Stimulated activated CD4-positive, alpha-beta T cell treated with anti-CD3 and anti-CD28 coated beads, TNF-alpha, amount 100 ng/mL, for 48 hours (primary cell): Measurements from ENCODE around the gene ADAM15.

Experiments
- DNase-seq, 3 donors: peaks; one replicate each; pipeline ENCODE4 v3.0.0-alpha.2; 2020; ENCODE audit warnings: low read depth in 3 of 3

ADAM15 gene

DNA sequence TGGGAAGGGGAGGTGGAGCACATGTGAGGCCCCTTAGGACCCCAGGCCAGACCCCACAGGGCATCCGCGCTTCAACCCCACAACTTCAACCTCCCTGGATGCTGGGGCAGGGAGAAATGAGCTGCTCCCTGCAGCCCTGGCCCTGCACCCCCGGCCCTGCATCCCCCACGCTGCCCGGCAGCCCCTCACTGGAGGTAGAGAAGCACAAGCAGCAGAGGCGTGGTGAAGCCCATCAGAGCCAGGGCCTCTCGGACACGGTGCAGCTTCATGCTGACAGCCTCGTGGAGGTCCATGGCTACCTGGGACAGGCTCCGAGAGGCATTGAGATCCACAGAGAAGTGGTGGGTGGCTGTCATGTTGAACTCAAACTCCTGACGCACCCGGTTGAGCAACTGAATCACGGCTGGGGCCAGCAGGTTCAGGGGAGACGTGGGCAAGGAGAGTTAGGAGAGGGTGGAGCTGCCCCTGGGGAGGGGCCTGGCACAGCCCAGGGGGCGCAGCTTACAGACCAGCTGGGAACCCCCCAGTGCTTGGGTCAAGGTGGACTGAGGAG is 20.8 kb upstream of the ADAM15 start:
- no peak for DNase-seq

DNA sequence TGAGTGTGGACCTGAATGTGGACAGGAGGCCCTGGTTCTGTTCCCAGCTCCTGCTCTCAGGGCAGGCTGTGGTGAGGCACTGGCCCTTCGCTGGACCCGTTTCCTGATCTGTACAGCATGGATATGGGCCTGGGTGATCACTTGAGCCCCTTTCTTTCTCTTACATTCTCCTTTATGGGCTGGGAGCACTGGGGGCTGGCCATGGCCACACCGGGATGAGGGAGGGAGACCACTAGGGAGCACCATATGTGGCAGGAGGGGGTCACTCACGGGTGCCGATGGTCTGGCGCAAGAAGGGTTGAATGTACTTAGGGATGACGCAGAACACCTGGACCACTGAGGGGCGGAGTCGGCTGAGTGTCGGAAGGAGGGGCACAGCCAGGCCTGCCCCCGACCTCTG is 20.2 kb upstream of the ADAM15 start:
- DNase-seq: no peak

DNA sequence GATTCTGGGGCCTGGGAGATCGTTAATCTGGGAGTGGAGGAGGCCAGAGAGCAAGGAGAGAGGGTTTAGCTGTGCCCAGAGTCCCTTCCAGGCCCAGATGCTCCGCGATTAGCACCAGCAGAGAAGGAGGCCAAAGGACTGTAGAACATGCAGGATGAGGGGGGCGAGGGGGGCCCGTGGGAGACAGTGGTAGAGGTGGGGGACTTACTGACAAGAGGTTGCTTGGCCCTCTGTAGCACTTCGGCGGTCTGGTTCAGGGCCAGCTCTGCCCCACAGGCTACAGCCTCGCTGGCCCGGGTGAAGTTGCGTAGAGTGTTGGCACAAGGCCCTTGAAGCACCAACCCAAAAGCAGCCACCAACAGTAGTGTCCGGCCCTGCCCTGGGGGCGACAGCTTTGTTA is 18.2 kb upstream of the ADAM15 start:
- DNase-seq: no peak

DNA sequence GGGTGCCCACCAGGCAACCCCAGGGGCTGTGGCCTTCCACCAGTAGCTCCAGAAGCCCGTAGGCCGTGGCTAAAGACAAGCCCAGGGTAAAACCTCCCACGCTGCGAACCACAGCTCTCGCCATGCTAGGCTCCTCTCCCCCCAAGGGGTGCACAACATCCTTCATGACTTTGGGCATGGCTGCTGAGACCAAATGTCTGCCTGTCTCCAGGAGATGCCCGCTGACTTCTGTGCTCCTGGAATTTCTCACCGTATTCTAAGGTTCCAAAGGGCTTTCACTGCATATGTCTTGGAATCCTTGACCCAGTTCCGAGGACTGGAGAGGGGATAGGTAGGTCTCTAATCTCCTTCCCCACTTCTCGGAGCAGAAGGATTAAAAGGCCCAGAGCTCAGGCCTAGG is 17.6 kb upstream of the ADAM15 start, which contains the start of the genes DCST1 and DCST2:
Gene DCST1, plus strand, starts transcription at position 301 of the 400 bp plus-strand sequence. CDS start 213 bp downstream, outside the sequence.
Gene DCST2, minus strand, starts transcription at position 258 of the 400 bp plus-strand sequence. Its CDS starts 80 bp downstream, at position 178.
- DNase-seq: no peak

DNA sequence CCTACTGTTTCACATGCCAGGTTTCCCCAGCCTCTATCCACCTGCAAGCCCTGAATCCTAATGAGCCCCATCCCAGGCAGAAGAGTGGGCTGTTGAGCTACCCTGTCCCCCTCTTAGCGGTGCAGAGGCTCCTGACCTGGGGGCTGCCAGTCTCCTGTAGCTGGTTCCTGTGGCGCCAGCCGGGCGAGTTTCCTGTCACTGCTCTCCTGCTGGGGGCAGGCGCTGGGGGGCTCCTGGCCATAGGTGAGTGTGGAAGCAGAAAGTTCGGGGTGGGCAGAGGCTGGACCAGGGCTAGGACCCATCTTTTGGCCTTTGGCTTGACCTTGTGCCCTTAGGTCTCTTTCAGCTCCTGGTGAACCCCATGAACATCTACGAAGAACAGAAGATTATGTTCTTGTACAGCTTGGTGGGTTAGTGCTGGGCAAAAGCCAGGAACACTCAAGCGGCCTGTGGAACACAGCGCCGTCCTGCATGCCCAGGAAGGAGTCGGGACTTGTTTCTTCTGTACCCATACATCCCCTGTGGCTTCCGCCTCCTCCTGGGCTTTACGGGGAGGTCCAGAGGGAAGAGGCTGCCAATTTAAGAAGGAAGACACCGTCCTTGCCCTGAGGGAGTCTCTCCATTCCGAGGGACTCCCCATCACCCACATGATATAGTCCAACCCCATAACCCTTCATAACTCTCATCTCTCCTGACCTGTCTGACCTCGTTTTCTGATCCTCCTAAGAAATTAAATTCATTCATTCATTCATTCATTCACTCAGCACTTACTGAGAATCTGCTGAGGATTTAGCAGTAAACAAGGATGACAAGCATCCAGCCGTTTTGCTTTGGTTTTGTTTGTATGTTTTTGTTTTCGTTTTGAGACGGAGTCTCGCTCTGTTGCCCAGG is 16.6 kb upstream of the ADAM15 start:
- DNase-seq: no peak

DNA sequence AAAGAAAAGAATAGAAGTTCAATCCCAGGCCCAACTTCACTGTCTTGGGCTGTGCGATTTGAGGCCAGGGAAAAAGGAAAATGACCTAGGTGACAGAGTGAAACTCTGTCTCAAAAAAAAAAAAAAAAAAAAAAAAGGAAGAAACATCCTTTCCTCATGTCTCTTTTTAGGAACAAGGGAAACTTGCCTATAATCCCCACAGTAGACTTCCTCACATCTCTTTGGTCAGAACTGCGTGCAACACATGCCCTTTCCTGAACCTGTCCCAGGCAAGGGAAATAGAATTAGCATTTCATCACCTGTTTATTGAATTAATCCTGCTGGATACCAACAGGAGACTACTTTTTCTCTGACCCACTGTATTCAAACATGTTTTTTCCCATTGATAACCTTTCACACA is 15.2 kb upstream of the ADAM15 start:
- no peak for DNase-seq

DNA sequence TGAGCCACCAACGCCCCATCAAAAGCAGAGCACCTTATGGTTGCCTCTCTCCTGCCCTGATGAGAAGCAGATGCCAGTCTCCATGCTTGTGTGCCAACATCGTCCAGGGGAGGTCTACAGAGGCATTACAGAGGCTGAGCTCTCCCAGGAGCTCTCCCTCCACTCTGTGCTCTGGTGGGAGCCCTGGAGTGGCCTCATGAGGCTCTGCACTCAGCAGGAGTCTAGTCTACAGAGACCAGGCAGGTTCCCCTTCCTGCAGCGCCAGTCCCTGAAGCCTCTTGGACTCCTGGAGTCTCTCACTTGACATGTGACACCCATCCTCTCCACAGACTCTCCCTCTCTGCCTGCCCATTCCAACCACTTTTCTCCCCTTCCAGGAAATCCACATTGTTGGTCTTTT is 14.1 kb upstream of the ADAM15 start:
- no peak for DNase-seq

DNA sequence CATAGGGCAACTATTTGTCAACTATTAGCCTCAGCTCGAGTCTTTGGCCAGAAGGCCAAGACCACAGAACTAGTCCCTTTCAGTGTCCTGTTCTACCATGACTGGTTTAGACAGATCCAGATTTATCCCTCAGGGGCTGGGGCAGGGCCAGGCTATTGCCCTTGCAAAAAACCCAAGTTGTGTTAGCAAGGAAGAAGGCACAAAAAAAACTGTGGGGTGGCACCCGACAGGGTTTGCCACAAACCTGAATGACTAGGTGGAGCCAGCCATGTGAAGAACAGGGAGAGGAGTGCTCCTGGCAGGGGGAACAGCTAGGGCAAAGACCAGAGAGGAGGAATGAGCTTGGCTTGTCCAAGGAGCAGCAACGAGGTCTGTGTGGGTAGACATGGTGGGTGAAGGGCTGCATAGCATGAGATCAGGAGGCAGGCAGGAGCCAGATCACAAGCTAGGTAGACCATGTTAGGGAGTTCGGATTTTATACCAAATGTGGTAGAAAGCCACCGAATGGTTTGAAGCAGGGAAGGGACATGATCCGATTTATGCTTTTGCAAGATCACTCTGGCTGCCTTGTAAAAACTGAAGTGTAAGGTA is 13.2 kb upstream of the ADAM15 start:
- no peak for DNase-seq

DNA sequence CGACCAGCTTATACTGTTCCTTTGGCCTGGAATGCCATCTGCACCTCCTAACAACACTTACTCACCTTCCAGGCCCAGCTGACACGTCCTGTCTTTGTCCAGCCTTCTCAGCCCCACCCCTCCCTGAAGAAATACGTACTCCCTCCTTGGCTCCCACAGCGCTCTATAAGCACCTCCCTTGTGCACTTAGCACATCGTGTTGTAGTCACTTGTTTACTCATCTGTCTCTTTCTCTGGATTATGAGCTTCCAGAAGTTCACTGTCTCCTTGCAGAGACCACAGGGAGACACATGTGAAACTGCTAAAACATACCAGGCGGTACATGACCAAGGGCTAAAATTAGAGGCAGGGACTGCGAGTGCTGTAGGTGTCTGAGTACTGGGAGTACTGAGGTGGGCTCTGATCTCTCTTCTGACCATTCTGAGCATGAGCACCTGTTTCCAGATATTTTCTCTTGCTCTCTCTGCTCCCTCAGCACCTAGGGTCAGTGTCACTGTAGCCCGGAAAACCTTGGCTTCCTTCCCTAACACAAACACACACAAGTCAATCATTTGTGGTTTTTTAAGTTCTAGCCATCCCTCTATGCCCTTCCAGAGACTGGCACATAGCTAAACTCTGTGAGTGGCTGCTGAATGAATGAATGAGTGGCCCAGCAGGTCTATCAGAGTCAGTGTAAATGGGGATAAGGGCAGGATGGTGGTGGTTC is 12.4 kb upstream of the ADAM15 start:
- no peak for DNase-seq

DNA sequence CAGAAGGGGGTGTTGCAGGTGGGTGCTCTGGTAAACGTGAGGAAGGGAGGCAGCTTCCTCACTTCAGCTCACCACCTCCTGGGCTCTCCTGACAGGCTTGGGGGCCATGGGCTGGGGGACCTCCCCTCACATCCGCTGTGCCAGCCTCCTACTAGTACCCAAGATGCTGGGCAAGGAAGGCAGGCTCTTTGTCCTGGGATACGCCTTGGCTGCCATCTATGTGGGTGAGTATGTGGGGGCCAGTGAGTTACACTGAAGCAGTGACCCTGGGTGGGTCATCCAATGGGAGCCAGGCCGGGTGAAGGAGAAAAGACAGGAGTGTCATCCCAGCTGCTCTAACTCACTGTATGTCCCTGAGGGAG is 11.8 kb upstream of the ADAM15 start:
- DNase-seq: no peak

DNA sequence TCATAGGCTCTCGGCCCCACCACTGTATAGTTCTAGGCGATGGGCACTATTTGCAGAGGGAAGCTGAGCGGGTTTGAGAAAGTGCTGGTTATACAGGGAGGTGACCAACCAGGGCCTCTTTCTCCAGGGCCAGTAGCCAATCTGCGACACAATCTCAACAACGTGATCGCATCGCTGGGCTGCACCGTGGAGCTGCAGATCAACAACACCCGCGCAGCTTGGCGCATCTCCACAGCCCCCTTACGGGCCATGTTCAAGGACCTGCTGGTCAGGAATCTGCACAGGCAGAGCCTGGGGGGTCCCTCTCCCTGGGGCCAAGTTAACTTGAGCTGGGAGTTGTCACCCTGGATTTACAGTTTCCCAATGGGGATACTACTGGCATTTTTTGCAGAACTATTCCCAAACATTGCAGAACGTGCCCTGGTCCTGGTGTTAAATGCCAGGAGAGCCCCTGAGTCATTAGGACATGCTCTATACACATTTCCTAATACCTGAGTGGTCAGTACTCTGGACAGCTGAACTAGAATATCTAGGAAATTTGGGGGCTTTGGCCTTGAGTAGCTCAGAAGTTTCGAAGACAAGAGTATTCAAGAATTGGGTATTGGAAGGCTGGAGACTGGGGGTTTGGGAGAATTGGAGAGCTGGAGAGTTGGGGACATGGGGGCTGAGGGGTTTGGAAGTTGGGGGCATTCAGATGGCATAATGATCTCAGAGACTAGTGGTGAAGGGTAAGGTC is 10.6 kb upstream of the ADAM15 start:
- no peak for DNase-seq

DNA sequence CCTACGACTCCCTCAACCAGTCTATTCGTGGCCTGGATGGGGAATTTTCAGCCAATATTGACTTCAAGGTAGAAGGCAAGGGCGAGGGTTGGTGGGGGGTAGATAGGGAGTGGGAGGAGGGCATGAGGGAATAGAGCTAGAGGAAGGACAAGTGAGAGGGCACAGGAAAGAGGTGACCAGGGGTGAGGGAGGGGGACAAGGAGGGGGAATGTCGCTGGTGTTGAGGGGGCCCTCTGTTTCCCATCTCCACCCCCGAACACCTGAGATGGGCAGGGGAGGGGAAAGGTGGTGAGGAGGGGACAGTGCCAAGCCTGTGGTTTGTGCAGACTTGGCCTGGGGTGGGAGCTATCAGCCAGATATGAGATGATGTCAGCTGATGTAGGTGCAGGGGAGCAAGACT is 8.3 kb upstream of the ADAM15 start:
- no peak for DNase-seq

DNA sequence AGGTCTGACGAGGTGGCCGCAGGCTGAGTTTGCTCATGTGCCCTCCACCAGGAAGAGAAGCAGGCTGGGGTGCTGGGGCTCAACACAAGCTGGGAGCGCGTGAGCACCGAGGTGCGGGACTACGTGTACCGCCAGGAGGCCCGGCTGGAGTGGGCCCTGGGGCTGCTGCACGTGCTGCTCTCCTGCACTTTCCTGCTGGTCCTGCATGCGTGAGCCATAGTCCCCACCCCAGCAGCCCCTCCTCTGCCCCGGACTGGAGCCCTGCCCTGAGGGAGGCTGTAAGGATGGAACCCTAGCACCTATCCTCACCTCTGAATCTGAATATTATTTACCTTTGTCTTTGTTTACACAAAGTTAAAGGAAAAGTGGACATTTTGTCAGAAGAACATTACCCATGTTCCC is 7.8 kb upstream of the ADAM15 start:
- no peak for DNase-seq

DNA sequence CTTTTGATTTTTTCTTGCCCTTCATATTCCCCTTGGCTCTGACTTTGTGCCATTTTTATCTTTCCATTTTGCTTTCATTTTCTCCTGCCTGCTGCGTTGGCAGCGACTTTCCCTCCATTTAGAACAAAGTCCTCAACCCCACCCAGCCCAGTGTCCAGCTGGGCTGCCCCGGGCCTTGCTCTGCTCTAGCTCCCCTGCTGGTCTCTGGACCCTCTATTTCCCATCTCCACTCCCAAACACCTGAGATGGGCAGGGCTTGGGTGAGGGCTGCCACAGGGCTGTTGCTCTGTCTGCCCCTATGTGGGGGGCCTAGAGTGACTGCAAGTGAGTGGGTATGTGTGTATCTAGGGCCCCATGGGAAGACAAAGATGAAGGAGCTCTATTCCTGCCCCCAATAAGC is 7.3 kb upstream of the ADAM15 start:
- DNase-seq: no peak

DNA sequence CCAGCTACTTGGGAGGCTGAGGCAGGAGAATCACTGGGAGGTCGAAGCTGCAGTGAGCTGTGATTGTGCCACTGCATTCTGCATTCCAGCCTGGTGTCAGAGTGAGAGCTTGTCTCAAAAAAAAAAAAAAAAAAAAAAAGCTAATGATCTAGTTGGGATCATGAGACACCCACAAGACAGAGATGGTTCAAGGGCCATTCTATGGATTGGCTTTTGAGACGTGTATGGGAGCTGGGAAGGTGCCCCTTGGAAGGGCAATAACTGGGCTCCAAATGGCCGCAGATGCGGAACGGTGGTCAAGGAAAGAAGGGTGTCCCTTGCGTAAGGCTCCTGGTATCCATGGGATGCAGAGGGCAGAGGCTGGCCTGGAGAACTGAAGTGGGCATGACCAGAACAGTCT is 6.8 kb upstream of the ADAM15 start:
- no peak for DNase-seq

DNA sequence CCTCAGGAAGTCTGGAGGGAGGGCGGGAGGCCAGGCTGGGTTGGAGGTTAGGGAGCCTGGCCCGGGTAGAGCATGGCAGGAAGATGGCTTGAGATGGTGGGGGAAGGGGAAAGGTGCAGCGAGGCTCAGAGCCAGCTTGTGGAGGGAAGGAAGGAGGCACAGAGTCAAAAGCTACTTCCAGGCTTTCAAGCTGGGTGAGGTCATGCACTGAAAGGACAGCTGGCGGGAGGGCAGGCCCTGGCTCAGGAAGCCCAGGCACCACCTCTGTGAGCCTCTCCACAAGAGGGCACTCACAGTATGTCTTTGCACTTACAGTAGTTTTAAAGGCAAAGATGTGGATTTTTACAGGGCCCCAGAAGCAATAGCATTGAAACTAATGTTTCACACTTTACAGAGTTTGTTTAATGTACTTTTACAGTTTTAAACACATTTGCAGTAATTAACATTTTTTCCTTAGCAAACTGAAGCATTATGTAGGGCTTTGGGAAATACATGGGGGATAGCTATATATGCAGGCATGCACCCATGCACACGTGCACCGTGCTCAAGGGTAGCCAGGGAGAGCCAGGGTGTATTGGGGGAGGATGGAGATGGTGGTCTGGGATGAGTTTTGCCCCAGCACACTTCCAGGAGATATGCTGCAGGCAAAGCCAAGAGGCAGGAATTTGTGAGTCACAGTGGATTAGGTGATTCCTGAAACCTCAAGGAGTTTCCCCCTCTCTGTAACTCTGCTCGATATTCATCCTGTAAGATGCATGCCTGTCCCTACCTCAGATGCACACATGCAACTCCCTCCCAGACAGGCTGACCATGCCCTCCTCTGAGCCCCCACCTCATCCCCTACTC is 6.1 kb upstream of the ADAM15 start:
- peak in 1 of 3 donors; percentile 44 for DNase-seq

DNA sequence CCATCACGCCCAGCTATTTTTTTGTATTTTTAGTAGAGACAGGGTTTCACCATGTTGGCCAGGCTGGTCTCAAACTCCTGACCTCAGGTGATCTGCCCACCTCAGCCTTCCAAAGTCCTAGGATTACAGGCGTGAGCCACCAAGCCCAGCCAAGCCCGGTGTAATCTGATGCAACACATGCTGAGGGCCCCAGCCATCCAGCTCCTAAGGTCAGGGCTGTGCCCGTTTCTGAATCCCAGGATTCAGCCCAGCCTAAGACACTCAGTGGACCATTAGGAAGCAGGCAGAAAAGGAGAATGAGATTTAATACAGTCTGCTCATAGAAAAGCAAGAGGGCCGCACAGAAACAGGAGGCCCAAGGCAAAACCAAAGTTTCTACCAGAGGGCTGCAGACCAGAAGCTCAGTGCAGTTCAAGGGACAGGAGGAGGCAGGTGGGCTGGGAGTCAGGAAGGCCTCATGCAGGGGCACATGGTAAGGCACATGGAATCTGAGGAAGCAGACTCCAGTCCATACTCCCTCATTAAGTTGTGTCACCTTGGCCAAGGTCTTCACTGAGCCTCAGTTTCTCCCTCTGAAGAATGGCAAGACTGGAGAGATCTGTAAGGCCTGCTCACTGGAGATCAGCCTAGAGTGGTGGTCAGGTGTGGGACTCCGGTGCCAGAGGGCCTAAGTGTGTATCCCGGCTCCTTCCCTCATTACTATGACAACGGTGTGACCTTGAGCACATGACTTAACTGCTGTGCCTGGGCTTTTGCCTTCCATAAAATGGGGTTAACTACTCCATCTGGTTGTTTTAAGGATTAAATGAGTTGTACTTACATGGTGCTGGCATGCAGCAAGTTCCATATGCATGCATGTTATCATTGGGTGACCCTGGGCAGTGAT is 2.4 kb upstream of the ADAM15 start:
- DNase-seq: no peak

DNA sequence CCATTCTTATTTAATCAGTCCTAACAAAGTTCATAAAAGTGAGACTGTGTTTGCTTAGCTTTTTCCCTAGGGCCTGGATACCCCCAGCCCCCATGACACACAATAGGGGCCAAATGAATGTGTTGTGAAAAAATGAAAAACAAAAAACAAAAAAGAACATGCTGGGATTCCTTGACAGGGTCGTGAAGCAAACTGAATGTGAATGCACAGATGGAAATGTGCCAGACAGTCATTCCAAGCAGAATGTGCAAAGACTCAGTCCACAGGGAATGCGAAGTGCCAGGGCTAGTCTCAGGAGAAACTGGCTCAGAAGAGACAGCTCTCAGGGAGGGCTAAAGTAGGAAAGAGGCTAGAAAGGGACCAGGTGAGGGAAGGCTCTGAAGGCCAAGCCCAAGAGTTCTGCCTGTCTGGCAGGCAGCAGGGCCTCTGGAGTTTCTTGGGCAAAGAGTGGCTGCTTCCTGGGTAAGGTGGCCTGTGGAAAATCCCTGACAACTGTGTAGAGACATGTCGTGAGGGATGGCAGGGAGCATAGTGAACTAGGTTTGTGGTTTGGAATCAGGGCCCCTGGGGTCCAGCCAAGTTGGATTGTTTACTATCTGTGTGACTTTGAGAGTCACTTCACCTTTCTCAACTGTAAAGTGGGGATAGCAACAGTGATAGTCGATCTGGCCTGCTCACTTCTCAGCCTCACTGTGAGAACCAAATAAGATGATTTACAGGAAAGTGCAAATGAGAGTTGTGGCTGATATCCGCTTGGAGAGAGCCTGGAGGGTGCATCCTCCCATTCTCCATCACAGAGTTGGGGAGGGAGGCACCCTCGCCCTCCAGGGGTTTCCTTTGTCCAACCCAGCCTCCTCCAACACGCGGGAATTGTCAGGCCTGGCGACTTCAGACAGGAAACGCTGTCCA is 1.2 kb upstream of the ADAM15 start:
- no peak for DNase-seq

DNA sequence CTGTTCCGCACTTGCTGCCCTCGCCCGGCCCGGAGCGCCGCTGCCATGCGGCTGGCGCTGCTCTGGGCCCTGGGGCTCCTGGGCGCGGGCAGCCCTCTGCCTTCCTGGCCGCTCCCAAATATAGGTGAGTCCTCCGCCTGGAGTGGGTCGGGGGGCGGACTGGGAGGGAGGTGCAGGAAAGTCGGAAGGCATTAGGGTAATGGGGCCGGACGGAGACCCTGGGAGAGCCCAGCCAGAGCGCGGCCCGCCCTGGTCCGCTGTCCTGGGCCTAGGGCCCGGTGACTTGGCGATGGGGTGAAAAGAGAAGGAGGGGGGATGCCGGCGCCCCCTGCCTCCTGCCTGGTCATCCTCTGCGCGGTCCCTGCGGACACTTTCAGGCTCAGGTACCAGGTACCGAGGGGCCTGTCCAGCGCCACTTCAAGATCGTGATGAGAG is 243 bp downstream of the ADAM15 start:
- no peak for DNase-seq
